GM12878 (cell line): ENCODE measurements around the gene SCARB2. TPM values are rescaled to one million over a fixed set of nuclear protein-coding genes. Genes with fewer than 3 reads are reported as not detected.

Experiments
- ATF7 ChIP-seq: fragments of 450-650 bp; IDR thresholded peaks from 2 replicates; pipeline ENCODE4 v1.6.1; 2016; ENCODE audit warnings: low read depth, mild to moderate bottlenecking
- BHLHE40 ChIP-seq, 2 experiments: fragments of 450-650 bp in 1 of 2; IDR thresholded peaks; 2 replicates each; pipeline ENCODE4 v1.6.1; 2011 to 2017; ENCODE audit warnings: low read depth in 2 of 2, borderline replicate concordance in 1 of 2, improper control_type of control experiment in 1 of 2, low read length in 1 of 2, mild to moderate bottlenecking in 1 of 2
- BMI1 ChIP-seq: fragments of 450-650 bp; IDR thresholded peaks from 2 replicates; pipeline ENCODE4 v1.6.1; 2016; ENCODE audit warnings: mild to moderate bottlenecking, moderate library complexity, borderline replicate concordance
- CEBPB ChIP-seq, 2 experiments: fragments of 150-350 bp in 1 of 2; IDR thresholded peaks; 2 replicates each; pipeline ENCODE4 v1.6.1; 2012 to 2014; ENCODE audit warnings: low read depth in 2 of 2, low read length in 2 of 2, borderline replicate concordance in 1 of 2, inconsistent platforms in 1 of 2
- EZH2 ChIP-seq: IDR thresholded peaks from 2 replicates; pipeline ENCODE4 v1.6.1; 2012; ENCODE audit warnings: low read depth, mild to moderate bottlenecking, control low read depth, inconsistent platforms, low read length, borderline replicate concordance; ENCODE audit not compliant: control insufficient read depth
- FOXM1 ChIP-seq: IDR thresholded peaks from 2 replicates; pipeline ENCODE4 v1.6.1; 2012; ENCODE audit warnings: low read depth, mild to moderate bottlenecking, inconsistent platforms, low read length, moderate library complexity
- IKZF2 ChIP-seq, 2 experiments: fragments of 450-650 bp; IDR thresholded peaks; 2 replicates each; pipeline ENCODE4 v1.6.1; 2017; ENCODE audit warnings: mild to moderate bottlenecking in 2 of 2, moderate library complexity in 2 of 2
- JUND ChIP-seq: IDR thresholded peaks from 2 replicates; pipeline ENCODE4 v1.6.1; 2012; ENCODE audit warnings: low read depth, mild to moderate bottlenecking, low read length, improper control_type of control experiment, moderate library complexity
- MTA3 ChIP-seq: IDR thresholded peaks from 2 replicates; pipeline ENCODE4 v1.6.1; 2012; ENCODE audit warnings: low read length, inconsistent platforms, borderline replicate concordance
- NBN ChIP-seq: fragments of 450-650 bp; IDR thresholded peaks from 2 replicates; pipeline ENCODE4 v1.6.1; 2016
- NR2F1 ChIP-seq: fragments of 450-650 bp; conservative IDR thresholded peaks from 2 replicates; pipeline ENCODE4 v1.6.1; 2017; ENCODE audit warnings: mild to moderate bottlenecking
- RAD51 ChIP-seq: fragments of 450-650 bp; IDR thresholded peaks from 2 replicates; pipeline ENCODE4 v1.6.1; 2016; ENCODE audit warnings: moderate library complexity, mild to moderate bottlenecking, inconsistent platforms
- SMARCA5 ChIP-seq: fragments of 450-650 bp; IDR thresholded peaks from 2 replicates; pipeline ENCODE4 v1.6.1; 2017; ENCODE audit warnings: mild to moderate bottlenecking
- STAT1 ChIP-seq: fragments of 450-650 bp; conservative IDR thresholded peaks from 2 replicates; pipeline ENCODE4 v1.6.1; 2014; ENCODE audit warnings: antibody characterized with exemption, mild to moderate bottlenecking
- SUPT20H ChIP-seq: IDR thresholded peaks from 2 replicates; pipeline ENCODE4 v1.6.1; 2011; ENCODE audit warnings: low read depth, mild to moderate bottlenecking, low read length, moderate library complexity, borderline replicate concordance; ENCODE audit not compliant: control insufficient read depth
- TCF3 ChIP-seq: IDR thresholded peaks from 2 replicates; pipeline ENCODE4 v1.6.1; 2012; ENCODE audit warnings: low read depth, mild to moderate bottlenecking, low read length, borderline replicate concordance; ENCODE audit not compliant: insufficient read depth
- TCF7 ChIP-seq: IDR thresholded peaks from 2 replicates; pipeline ENCODE4 v1.6.1; 2014; ENCODE audit warnings: antibody characterized with exemption, borderline replicate concordance
- polyA plus RNA-seq, 11 experiments: library from polyadenylated mRNA; depleted of rRNA in 4 of 11; unstranded in 6 of 11; stranded (reverse) in 5 of 11; fragments of >200 nt; fragmentation: Nextera tagmentation in 4 of 11; fragmentation: Illumina TruSeq in 1 of 11; extraction: Ambion mirVana in 4 of 11; extraction: Trizol in 1 of 11; gene quantifications; 1 replicate in 1 of 11; 2 replicates in 10 of 11; pipeline versions ENCODE4 v1.2.1 to v1.2.3, GENCODE V29; 2011 to 2016; ENCODE audit warnings: inconsistent platforms in 2 of 11, missing spikeins in 2 of 11, low read depth in 1 of 11
- total RNA-seq, 4 experiments: library from RNA; depleted of rRNA in 3 of 4; stranded (reverse); fragments of >200 nt in 3 of 4; fragmentation: Illumina TruSeq in 1 of 4; extraction: Trizol in 1 of 4; gene quantifications; 2 replicates each; pipeline versions ENCODE4 v1.2.1 to v1.2.3, GENCODE V29; 2013 to 2021
- TF ChIP-seq, protein P1 (sequence below): fragments of 450-650 bp; IDR thresholded peaks from 2 replicates; pipeline ENCODE4 v1.6.1; 2017; ENCODE audit warnings: borderline replicate concordance
- TF ChIP-seq, protein P2 (sequence below): IDR thresholded peaks from 2 replicates; pipeline ENCODE4 v1.6.1; 2011; ENCODE audit warnings: mild to moderate bottlenecking, low read depth, low read length, moderate library complexity; ENCODE audit not compliant: insufficient replicate concordance
- TF ChIP-seq, protein P3 (sequence below): fragments of 450-650 bp; IDR thresholded peaks from 2 replicates; pipeline ENCODE4 v1.6.1; 2017; ENCODE audit warnings: antibody characterized with exemption, mild to moderate bottlenecking, moderate library complexity
- TF ChIP-seq, protein P4 (sequence below): fragments of 450-650 bp; IDR thresholded peaks from 2 replicates; pipeline ENCODE4 v1.6.1; 2016; ENCODE audit warnings: mild to moderate bottlenecking

Gene SCARB2
- total and polyA plus RNA-seq, 10 of the 15 experiments (the other 5 are each of a cell fraction or from before 2014, with no cell fraction given) = 2.1 to 11.7 (median 9.5) TPM

DNA sequence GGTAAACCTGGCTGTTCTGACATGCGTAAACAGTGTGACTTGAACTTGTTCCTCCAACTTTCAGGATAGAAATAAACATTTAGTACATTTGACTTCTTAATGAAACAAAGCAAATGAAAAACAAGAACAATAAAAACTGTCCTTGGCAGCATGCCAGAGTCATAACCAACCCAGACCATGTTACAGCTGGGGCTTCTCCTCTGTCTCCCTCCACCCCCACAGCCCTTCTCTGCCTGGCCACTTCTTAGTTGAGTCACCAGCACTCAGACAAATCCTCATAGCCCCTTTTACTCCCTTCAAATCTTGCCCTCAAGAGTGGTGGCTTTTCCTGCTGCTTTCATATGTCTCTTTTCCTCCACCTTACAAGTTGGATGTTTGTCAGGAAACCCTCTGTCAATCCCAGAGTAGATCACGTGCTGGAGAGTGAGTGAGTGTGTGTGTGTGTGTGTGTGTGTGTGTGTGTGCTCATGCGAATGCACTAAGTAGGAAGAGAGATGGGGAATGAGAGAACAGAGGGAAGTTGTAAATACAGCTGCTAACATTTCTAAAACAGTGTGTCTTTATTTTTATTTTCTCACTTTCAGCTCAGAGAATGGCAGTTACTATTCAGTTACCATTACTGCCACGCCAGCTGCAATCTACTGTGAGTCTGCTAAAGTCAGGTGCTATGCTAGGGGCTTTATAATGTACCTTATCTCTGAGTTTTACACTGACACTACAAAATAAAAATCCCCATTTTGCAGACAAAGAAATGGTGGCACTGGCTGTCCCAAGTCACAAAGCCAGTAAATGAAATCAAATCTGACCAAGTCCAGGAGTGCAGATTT, 15.0 kb downstream of the SCARB2 start (continued):
- TF ChIP-seq, protein P1, sequence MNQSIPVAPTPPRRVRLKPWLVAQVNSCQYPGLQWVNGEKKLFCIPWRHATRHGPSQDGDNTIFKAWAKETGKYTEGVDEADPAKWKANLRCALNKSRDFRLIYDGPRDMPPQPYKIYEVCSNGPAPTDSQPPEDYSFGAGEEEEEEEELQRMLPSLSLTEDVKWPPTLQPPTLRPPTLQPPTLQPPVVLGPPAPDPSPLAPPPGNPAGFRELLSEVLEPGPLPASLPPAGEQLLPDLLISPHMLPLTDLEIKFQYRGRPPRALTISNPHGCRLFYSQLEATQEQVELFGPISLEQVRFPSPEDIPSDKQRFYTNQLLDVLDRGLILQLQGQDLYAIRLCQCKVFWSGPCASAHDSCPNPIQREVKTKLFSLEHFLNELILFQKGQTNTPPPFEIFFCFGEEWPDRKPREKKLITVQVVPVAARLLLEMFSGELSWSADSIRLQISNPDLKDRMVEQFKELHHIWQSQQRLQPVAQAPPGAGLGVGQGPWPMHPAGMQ = no peak
- TF ChIP-seq CEBPB (IDR thresholded peaks at IDR 0.05; ENCODE audit: borderline replicate concordance in 1 of 2, low read depth in 2 of 2, low read length in 2 of 2) (peak in 1 of 2 experiments; percentile 75; a peak in 2 of 4 replicates), TCF7 (no peak), EZH2 (no peak), STAT1 (no peak), BHLHE40 (IDR thresholded peaks at IDR 0.05; ENCODE audit: borderline replicate concordance in 1 of 2, low read depth in 2 of 2, low read length in 1 of 2) (peak; percentile 87 to 95), MTA3 (peak; percentile 95), RAD51 (peak; percentile 82), IKZF2 (IDR thresholded peaks at IDR 0.05) (peak; percentile 93), FOXM1 (peak; percentile 86), BMI1 (0 out of 2 replicates have a peak, but pooled peaks have one; percentile 17), SMARCA5 (0 out of 2 replicates have a peak, but pooled peaks have one; percentile 9), JUND (no peak), TCF3 (peak; percentile 92; the same call in 1 of the 2 replicates), ATF7 (peak; percentile 66), NBN (peak; percentile 85), SUPT20H (no peak), NR2F1 (no peak)
- TF ChIP-seq, protein P2, sequence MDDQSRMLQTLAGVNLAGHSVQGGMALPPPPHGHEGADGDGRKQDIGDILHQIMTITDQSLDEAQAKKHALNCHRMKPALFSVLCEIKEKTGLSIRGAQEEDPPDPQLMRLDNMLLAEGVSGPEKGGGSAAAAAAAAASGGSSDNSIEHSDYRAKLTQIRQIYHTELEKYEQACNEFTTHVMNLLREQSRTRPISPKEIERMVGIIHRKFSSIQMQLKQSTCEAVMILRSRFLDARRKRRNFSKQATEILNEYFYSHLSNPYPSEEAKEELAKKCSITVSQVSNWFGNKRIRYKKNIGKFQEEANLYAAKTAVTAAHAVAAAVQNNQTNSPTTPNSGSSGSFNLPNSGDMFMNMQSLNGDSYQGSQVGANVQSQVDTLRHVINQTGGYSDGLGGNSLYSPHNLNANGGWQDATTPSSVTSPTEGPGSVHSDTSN = peak; percentile 56
- TF ChIP-seq, protein P3, sequence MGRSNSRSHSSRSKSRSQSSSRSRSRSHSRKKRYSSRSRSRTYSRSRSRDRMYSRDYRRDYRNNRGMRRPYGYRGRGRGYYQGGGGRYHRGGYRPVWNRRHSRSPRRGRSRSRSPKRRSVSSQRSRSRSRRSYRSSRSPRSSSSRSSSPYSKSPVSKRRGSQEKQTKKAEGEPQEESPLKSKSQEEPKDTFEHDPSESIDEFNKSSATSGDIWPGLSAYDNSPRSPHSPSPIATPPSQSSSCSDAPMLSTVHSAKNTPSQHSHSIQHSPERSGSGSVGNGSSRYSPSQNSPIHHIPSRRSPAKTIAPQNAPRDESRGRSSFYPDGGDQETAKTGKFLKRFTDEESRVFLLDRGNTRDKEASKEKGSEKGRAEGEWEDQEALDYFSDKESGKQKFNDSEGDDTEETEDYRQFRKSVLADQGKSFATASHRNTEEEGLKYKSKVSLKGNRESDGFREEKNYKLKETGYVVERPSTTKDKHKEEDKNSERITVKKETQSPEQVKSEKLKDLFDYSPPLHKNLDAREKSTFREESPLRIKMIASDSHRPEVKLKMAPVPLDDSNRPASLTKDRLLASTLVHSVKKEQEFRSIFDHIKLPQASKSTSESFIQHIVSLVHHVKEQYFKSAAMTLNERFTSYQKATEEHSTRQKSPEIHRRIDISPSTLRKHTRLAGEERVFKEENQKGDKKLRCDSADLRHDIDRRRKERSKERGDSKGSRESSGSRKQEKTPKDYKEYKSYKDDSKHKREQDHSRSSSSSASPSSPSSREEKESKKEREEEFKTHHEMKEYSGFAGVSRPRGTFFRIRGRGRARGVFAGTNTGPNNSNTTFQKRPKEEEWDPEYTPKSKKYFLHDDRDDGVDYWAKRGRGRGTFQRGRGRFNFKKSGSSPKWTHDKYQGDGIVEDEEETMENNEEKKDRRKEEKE = no peak
- TF ChIP-seq, protein P4, sequence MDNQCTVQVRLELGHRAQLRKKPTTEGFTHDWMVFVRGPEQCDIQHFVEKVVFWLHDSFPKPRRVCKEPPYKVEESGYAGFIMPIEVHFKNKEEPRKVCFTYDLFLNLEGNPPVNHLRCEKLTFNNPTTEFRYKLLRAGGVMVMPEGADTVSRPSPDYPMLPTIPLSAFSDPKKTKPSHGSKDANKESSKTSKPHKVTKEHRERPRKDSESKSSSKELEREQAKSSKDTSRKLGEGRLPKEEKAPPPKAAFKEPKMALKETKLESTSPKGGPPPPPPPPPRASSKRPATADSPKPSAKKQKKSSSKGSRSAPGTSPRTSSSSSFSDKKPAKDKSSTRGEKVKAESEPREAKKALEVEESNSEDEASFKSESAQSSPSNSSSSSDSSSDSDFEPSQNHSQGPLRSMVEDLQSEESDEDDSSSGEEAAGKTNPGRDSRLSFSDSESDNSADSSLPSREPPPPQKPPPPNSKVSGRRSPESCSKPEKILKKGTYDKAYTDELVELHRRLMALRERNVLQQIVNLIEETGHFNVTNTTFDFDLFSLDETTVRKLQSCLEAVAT = 0 out of 2 replicates have a peak, but pooled peaks have one; percentile 29
